ENCODE results near the gene KCNK17. TPM values are rescaled to one million over a fixed set of nuclear protein-coding genes. Genes with fewer than 3 reads are reported as not detected.

The KCNK17 gene
- total and polyA plus RNA-seq, 2 of the 8 experiments (the other 6 are each of a cell fraction or from before 2014, with no cell fraction given): 2.9 to 3.4 TPM

DNA sequence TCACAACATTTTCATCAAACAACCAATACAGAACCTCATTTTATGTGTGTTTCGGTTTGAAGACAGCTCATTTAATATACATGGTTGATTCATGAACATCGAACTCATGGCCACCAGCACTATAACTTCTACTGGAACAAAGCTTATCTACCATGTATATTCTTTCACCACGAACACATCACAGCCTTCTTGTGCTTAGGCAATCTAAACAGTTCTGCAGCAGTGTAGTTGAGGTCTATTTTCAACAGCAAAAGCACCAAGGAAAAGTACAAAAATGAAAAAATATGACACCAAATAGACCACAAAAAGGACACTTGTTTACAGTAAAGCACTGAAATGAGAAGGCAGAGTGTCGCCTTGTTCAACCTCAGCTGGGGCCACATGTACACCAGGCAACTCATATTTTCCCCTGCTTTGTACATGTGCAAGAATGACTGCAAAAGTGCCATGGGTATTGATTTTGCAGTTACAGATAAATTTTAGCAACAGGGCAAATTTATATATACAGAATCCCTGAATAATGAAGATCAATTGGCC is 59.2 kb downstream of the KCNK17 start (continued):
- no peak for TF ChIP-seq NANOG (IDR thresholded peaks at IDR 0.05; ENCODE audit: insufficient read depth, low read depth, low read length, poor library complexity, severe bottlenecking)
- no peak for TF ChIP-seq MAFK (IDR thresholded peaks at IDR 0.05; ENCODE audit: low read depth, low read length)
- no peak for TF ChIP-seq ASH2L (IDR thresholded peaks at IDR 0.05; ENCODE audit: low read length)
- no peak for TF ChIP-seq CEBPB (IDR thresholded peaks at IDR 0.05; ENCODE audit: low read depth, low read length)
- no peak for TF ChIP-seq CBX5 (IDR thresholded peaks at IDR 0.05; ENCODE audit: low read depth, low read length)
- TF ChIP-seq BACH1 (IDR thresholded peaks at IDR 0.05; ENCODE audit: low read length): no peak
- TF ChIP-seq NRF1 (IDR thresholded peaks at IDR 0.05; ENCODE audit: low read depth, low read length): no peak
- no peak for TF ChIP-seq ZNF274 (IDR thresholded peaks at IDR 0.05; ENCODE audit: borderline replicate concordance, extremely low read depth, low read length)

Data from H1 (cell line).